RKO (cell line): ENCODE results near the gene SSTR5.

Experiments used
- DNase-seq: peaks from one replicate; pipeline ENCODE4 v3.0.0-alpha.2; 2016; ENCODE audit warnings: low spot score

Gene SSTR5

DNA sequence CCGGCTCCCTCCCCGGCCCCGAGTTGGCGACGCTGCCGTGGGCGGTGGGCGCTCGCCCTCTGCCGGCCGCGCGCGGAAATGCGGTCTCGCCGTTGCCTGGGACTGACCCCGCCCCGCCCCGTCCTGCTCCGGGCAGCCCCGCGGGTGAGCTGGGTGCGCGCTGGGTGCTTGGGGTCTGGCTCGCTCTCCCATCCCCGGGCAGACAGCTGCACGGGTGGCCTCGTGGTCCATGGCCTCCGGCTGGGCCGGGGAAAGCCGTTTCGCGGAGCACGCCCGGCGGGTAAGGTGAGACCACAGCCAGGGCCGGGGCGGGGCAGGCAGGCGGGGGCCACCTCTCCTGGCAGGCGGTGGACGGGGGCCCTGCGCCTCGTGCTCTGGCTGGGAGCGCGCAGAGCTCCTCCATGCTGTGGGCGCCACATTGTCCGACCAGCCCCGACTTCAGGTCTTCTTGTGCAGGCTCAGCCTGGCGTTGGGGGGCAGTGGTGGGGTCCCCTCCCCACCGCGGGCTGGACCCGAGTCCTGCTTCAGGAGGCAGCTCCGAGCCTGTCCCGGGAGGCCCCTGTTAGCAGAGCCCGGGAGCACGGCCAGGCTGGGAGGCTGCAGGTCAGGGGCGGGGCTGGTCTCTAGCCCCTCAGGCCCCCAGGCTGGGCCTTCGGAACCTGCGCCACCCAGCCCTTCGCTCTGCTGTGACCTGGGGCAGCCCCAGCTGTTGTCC is 30.5 kb downstream of the SSTR5 start:
- DNase-seq: peak; percentile 51

DNA sequence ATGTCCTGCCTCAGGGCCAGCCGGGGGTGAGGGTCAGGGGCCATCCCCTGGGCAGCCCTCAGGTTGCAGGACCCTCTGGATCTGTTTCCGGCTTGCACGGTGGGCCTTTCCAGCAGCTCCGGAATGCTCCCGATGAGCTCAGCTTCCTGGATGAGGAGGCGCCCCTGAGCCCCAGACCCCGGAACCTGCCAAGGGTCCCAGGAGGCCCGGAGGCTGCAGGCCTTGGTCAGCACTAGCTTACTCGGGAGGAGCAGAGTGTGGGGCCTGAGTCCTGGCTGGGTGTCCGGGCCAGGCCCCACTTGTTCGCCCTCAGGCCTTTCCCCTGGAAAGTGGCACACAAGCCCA is 31.1 kb downstream of the SSTR5 start:
- DNase-seq: no peak

- peak; percentile 67 for DNase-seq
These were observed 33.5 kb downstream of the SSTR5 start for GRCh38 chr16:1105888-1106620.

DNA sequence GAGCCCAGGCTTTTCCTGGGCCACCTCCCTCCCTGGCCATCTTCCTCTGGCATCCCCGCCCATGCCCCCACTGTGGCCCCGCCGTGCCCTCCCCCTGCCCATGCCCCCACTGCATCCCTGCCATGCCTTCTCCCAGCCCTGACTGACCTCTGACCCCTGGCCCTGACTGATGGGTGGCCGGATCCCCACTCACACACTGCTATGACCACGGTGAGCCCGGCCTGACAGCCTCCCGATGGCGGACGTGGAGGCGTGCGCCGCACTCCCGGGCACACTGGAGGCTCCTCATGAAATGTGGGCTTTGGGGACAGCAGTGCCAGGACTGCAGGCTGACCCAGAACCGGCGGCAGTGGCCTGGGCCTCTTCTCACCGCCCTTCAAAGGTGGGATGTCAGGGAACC is 34.1 kb downstream of the SSTR5 start:
- no peak for DNase-seq

DNA sequence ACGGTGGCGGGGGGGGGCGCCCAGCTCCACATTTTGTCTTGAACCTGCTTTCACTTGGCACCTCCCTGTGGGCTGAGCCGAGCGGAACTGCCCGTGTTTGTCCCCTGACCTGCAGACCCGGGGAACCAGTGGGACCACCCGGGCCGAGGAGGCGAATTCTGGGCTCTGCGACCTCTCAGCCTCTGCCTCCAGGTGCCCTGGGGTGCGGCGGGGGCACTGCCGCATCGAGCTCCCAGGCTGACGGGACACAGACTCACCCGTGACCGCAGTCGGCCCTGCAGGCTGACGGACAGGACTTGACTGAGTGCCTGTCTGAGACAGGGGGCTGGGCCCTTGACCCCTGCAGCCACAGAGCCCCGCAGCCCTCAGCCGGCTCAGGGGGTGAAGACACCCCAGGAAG is 34.6 kb downstream of the SSTR5 start:
- DNase-seq: no peak

- no peak for DNase-seq
These were observed 35.2 kb downstream of the SSTR5 start for GRCh38 chr16:1107731-1108130.

DNA sequence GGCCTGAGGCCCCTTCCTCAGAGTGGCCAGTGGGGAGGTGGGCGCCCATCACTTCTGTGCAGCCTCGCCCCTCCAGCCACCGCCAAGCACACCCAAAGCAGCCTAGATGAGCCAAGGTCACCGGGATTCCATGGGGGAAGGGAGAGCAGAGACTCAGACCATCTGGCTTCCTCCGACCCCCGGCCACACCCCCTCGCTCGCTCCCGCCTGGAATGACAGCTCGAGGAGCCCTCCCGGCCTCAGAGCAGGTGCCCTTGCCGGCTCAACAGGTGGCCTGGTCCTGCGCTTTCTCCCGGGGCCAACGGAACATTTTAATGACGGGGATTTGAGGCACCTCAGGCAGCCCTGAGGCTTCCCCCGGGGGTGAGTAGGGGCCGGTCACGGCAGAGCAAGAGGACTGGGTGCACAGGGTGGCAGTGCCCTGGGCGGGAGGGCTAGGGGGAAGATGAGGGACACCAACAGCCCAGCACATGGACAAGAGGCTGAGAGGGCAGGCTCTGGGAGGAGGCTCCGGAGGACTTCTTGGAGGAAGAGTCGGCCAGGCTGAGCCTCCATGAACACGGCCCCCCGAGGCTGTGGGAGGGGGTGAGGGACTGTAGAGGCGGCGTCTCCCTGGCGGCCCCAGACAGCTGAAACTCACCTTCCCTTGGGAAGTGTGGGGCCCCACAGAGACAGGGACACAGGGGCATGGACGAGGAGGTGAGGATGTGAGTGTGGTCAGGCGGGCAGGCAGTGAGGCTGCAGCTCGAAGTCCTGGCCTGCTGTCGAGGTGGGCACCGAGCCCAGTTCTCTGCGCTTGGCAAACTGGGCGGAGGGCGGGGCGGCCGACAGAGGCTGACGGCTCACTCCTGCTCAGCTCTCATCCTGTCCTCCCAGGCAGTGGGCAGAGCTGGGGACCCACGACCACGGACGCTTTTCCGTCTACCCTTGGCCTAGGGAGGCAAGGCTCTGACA is 36.0 kb downstream of the SSTR5 start:
- DNase-seq: no peak

DNA sequence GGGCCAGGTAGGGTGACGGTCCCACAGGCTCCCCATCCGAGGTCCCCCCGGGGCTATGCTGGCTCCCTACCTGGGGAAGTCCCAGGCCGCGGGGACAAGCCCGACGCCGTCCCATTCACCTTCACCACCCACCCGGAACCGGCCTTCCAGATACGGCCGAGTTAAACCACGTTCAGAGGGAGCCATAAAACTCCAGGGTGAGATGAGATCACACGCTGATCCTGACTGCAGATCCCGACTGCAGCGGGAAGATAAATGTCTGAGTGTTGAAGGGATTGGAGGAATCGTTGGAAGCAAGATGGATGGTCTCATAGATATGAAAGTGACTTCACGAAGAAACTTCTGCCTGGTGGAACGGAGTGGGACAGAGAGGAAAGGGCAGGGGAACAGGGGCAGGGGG is 37.1 kb downstream of the SSTR5 start:
- DNase-seq: no peak

DNA sequence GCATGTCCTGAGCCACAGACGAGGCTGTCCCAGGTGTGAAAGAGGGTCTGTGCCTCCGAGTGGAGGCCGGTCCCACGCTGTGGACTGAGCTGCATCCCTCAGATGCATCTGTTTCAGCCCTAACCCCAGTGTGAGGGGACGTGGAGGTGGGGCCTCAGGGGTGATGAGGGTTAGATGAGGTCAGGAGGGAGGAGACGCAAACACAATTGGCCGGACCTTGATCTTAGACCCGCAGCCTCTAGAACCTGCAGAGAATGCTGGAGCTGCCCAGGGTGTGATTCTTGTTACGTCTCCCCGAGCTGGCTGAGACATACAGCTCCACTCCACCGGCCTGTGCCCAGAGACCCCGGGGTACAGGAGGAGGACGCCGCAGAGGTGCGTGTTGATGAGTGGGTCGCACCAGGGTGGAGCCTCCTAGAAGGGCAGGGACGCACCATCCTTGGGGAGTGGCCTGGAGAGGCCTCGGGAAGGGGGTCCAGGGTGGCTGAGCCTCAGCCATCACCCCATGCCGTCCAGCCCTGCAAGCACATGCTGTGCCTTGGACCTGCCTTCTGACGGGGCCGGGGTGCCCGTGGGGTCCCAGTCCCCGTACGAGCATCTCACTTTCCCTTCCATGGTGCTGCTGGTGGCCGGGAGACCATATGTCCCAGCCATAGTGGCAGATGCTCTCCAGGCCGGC is 40.1 kb downstream of the SSTR5 start:
- DNase-seq: no peak

DNA sequence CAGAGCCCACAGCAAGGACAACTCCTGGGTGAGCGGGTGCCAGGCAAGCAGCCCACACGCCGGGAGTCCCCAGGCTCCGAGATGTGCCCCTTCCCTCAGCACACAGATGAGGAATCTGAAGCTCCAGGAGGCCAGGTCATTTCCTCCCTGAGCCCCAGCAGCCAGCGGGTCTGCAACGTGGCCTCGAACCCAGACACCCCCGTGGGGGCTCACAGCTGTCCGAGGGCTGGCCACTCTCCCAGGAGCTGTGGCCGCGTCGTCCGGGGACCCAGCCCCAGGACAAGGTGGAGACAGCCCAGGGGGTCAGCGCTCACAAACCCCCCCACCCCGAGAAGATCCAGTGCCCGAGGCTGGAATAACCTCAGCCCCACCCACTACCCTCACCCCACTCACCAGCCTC is 40.9 kb downstream of the SSTR5 start:
- DNase-seq: no peak

GRCh38 chr16:1113889-1114526 is 41.5 kb downstream of the SSTR5 start:
- no peak for DNase-seq

GRCh38 chr16:1116693-1117077 is 44.1 kb downstream of the SSTR5 start:
- DNase-seq: no peak

DNA sequence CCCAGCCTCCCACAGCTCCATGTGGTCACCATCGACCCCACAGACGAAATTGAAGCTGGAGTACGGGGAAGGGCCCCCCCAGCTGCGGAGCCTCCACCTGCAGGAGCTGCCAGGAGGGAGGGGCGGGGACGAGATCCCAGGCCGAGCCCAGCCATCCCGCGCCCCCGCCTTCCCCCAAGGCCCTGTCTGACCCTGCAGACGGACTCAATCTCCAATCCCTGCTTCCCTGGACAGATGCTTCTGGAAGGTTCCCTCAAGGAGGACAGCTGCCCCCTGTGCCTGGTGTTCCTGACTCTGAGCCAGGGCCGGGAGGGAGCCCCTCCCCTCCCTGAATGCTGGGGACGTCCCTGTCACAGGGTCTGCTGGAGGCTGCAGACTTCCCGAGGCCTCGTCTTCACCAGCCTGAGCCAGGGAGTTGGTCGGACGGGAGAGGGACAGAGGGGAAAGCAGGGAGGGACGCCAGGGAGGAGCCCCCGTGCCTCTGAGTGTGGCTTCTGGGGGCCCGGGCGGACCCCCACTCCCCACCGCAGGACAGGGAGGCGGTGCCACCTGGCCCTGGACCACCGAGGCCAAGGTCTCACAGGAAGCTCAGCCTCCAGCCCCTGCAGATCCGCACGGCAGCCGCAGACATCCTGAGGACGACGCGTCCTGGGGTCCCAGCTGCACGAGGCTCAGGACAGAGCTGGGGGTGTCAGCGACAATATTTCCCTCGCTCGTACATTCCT is 44.8 kb downstream of the SSTR5 start:
- no peak for DNase-seq

GRCh38 chr16:1117926-1118325 is 45.4 kb downstream of the SSTR5 start:
- no peak for DNase-seq

DNA sequence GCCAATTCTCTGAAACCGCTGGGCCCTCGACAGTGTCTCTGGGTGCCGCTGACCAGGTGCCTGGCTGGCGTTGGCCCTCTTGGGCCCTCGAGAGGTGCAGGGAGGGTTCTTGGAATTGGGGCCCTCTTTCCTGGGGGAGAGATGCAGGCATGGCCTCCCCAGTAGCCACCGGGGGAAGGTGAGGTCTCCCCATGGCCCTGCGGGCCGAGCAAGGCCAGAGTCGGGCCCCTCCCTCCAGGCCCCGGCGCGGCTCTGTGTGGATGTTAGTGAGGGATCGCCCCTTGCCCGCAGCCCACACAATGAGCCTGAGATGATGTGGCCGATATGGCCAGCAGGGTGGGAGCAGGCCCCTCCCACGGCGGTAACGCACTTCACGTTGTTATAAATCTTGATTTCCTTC is 46.6 kb downstream of the SSTR5 start:
- DNase-seq: no peak

GRCh38 chr16:1119766-1120576 is 47.4 kb downstream of the SSTR5 start:
- DNase-seq: no peak

GRCh38 chr16:1120577-1120941 is 48.0 kb downstream of the SSTR5 start:
- DNase-seq: no peak

DNA sequence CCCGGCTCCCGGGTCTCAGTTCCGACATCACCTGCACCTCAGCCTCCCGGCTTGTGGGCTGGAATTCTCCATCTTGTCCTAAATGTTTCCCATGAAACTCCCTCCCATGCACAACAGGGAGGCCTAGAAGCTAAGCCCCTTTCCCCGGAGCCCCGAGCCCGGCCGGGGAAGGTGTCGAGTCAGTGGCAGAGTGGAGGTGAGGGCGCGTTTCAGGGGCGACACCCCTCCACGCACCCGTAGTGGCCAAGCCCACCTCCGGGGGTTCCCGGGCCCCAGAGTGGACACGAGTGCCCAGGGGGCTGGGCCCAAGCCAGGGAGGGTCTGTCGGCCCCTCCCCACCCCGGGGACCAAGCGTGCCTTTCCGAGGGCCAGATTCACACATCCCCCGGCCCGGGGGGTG is 48.5 kb downstream of the SSTR5 start:
- no peak for DNase-seq

DNA sequence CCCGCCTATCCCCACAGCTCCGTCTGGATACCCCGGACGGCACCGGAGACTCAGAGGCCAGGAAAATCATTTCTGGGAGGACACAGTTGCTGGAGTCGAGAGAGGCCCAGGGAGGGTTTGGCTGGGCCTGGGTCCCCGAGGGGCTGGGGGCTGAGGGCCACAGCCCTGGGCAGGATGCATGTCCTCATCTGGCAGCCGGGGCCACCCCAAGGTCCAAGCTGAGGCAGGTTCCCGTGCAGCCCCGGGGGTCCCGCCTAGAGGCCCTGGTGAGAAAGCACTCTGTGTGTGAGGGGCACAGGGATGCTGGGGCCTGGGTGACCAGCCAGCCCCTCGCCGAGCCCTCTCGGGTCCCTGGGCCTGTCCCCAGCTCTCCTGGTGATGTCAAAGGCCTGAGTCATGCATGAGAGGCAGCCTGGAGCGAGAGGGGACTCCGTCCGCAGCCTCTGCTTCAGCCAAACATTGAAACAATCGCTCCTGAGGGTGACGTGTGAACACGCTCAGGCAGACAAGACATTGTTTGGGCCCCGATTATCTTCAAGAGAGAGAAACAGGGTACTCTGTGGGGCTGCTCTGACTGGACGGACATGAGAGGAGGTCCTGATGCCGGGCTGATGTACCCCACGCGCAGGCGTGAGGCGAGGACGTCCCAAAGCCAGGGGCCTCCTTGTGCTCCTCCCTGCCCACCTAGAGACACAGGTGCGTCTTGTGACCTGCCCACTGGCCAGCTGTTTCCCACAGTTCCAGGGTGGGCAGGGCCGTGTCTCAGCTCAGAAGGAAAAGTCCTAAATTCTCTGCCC is 49.3 kb downstream of the SSTR5 start:
- DNase-seq: no peak

DNA sequence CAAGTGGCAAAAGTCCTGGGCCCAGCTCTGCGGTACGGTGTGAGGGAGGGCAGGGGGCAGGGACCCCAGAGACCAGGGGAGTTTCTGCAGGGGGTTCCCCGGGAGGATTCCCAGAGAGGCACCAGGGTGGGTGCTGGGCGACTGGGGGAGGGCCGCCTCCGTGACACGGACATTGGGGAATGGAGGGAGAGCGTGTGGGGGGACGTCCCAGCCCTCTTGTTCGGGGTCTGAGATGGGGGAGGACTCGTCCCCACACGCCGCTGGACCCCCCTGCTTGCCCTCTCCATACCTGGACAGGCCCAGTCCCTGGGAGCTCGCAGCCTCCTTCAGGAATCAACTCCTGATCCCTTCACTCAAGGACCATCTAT is 49.8 kb downstream of the SSTR5 start:
- DNase-seq: no peak
